ENCODE results near the gene TIMM44.

DNA sequence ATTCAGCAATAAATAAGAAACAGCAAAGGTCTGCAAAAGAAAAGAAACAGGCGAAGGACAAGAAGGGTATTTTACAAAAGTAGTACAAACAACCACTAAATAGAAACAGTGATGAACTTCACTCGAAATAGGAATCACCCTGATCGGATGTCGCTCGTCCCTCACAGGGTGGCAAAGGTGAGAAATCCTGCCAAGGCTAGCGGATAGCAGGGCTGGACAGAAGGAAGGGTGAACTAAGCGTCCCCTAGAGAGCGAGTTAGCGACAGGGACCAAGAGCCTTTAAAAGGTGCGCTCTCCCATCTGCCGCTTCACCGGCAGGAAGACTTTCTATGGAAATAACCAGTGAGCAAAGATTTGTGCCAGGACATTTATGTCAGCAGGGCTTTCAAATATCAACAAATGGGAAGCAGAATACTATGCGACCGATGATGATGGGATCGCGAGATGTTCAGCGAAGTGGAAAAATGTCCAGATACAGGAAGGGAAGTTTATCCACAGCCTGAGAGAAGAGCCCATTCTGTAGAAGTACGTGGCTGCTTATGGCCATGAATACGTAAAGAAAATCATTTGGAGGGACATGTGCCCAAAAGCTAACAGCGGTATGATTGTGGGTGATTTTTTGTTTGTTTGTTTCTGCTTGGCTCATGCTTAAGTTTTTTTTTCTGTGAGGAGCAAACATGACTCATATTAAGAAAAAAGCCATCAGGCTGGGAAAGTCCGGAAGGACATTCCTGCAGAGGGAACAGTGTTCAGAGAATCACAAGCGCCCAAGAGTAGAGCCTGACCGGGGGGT is 43.1 kb upstream of the TIMM44 start:
- TF ChIP-seq CTCF (IDR thresholded peaks at IDR 0.05) (no peak), POLR2A (IDR thresholded peaks at IDR 0.05) (no peak), POLR2AphosphoS5 (IDR thresholded peaks at IDR 0.05) (no peak)

Measured in gastroesophageal sphincter (tissue), 3 donors.